Stomach (tissue), 9 donors: ENCODE data around the gene CALML6. TPM values are rescaled to one million over a fixed set of nuclear protein-coding genes. Genes with fewer than 3 reads are reported as not detected.

Experiments used
- DNase-seq, 2 donors: peaks; one replicate each; pipeline versions ENCODE4 v3.0.0 to v3.0.0-alpha.2; 2013 to 2019
- H3K27ac ChIP-seq, 5 donors: fragments of 200-600 bp in 4 of 5; sonication (generic) in 4 of 5; one replicate each; pipeline ENCODE4 v1.5.1; 2013 to 2019; ENCODE audit warnings: mild to moderate bottlenecking in 1 of 5, moderate library complexity in 1 of 5
- H3K27me3 ChIP-seq, 3 donors: fragments of 200-600 bp; sonication (generic); one replicate each; pipeline ENCODE4 v1.5.1; 2017 to 2019; ENCODE audit warnings: mixed run types in 1 of 3
- H3K36me3 ChIP-seq, 4 donors: fragments of 200-600 bp; sonication (generic); 1 replicate in 3 of 4; 2 replicates in 1 of 4; pipeline ENCODE4 v1.5.1; 2016 to 2019
- H3K4me1 ChIP-seq, 4 donors: fragments of 200-600 bp; sonication (generic); one replicate each; pipeline ENCODE4 v1.5.1; 2016 to 2019
- H3K4me3 ChIP-seq, 4 donors: fragments of 200-600 bp; sonication (generic) in 3 of 4; one replicate each; pipeline ENCODE4 v1.5.1; 2016 to 2019; ENCODE audit warnings: mild to moderate bottlenecking in 1 of 4
- H3K9me3 ChIP-seq, 4 donors: fragments of 200-600 bp; sonication (generic); one replicate each; pipeline ENCODE4 v1.5.1; 2016 to 2019
- EP300 ChIP-seq: sonication (generic); formaldehyde crosslinking; IDR thresholded peaks from one replicate; pipeline ENCODE4 v1.6.1; 2017; ENCODE audit warnings: antibody characterized with exemption
- POLR2A ChIP-seq, 4 donors: fragments of 450-650 bp; IDR thresholded peaks; one replicate each; pipeline ENCODE4 v1.6.1; 2016; ENCODE audit warnings: antibody characterized with exemption in 4 of 4, control low read depth in 2 of 4, mild to moderate bottlenecking in 1 of 4, moderate library complexity in 1 of 4
- POLR2AphosphoS5 ChIP-seq, 3 donors: sonication (generic); formaldehyde crosslinking; IDR thresholded peaks; one replicate each; pipeline ENCODE4 v1.6.1; 2016; ENCODE audit warnings: antibody characterized with exemption in 3 of 3
- WGBS, 5 donors: extraction: QIAGEN DNeasy Blood & Tissue Kit in 3 of 5; methylation state at CpG; one replicate each; pipeline versions ENCODE4 v1.1.5 to v1.1.7; 2013 to 2018; 5-methylcytosine and 5-hydroxymethylcytosine counted together
- intact Hi-C: fragments of 100-400 bp; cut with DNase I; formaldehyde crosslinking; loops from one replicate; pipeline ENCODE4 v1.15.1; 2023; ENCODE audit warnings: low total_unique reads
- polyA plus RNA-seq, 3 donors: library from polyadenylated mRNA; stranded (reverse); fragments of 200-250 nt; gene quantifications; one replicate each; pipeline ENCODE4 v1.2.3, GENCODE V29; 2013
- total RNA-seq, 5 donors: library from RNA; depleted of rRNA; stranded (reverse); fragments of >200 nt; gene quantifications; one replicate each; pipeline versions ENCODE4 v1.1.0 to v1.2.3, GENCODE V29; 2014 to 2016
- TF ChIP-seq, protein P1 (sequence below), 7 experiments: fragments of 450-650 bp in 4 of 7; fragments of 200-600 bp in 3 of 7; sonication (generic) in 3 of 7; IDR thresholded peaks; one replicate each; pipeline ENCODE4 v1.5.1; 2016 to 2019; ENCODE audit warnings: antibody characterized with exemption in 7 of 7, control low read depth in 2 of 7, mild to moderate bottlenecking in 1 of 7
- donor health status: healthy with polysubstance abuse.
- donor health status: Bipolar disorder and iron deficiency.
- donor health status: healthy.

The CALML6 gene
- total and polyA plus RNA-seq, 8 donors = 1.4 to 5.7 (median 2.6) TPM; not detected in 5

DNA sequence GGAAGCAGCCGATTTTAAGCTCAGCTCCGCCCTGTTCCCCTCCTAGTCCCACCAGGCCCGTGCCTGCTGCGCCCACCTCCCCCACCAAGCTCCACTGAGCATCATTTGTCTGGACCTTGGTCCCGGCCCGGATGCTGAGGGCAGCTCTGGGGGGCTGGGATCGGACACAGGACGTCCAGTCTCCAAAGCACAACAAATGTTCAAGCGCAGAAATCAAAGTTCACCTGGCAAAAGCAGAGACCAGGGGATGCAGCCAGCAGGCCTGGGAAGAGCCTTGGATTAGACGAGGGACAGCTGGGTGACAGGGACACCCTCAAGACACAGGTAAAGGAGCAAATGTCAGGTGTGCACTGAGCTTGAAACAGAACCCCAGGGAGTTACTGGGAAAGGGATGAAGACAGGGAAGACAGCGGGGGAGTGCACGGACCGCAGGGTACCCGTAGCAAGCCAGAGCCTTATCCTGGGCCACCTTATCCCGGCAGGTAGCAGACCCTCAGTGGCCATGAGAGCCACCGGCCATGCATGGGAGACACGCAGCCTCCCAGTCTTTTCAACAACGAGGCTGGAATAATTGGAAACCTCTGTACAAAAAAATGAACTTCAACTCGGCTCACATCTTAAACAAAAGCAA lies 26.3 kb downstream of the CALML6 start:
- Histone ChIP-seq H3K9me3 (no peaks in the 10 kb centered on the region), H3K4me3 (no peak overlapping the region), H3K36me3 (no peaks in the 10 kb centered on the region), H3K4me1 (peaks cover 8 to 15% (median 12%) of the 10 kb centered on the region in 4 donors), H3K27me3 (peaks cover 0 to 66% (median 12%) of the 10 kb centered on the region in 3 donors), H3K27ac (no peak overlapping the region)
- peak in 1 of 2 donors; percentile 1 for DNase-seq
- 65 to 71% (median 68%) methylated on average over 17 to 19 of the region's 19 CpGs for WGBS, 5 donors
- intact Hi-C loops = no loop called here
- no peak for TF ChIP-seq POLR2A (IDR thresholded peaks at IDR 0.05)
- TF ChIP-seq EP300 = no peak
- TF ChIP-seq, protein P1, sequence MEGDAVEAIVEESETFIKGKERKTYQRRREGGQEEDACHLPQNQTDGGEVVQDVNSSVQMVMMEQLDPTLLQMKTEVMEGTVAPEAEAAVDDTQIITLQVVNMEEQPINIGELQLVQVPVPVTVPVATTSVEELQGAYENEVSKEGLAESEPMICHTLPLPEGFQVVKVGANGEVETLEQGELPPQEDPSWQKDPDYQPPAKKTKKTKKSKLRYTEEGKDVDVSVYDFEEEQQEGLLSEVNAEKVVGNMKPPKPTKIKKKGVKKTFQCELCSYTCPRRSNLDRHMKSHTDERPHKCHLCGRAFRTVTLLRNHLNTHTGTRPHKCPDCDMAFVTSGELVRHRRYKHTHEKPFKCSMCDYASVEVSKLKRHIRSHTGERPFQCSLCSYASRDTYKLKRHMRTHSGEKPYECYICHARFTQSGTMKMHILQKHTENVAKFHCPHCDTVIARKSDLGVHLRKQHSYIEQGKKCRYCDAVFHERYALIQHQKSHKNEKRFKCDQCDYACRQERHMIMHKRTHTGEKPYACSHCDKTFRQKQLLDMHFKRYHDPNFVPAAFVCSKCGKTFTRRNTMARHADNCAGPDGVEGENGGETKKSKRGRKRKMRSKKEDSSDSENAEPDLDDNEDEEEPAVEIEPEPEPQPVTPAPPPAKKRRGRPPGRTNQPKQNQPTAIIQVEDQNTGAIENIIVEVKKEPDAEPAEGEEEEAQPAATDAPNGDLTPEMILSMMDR (IDR thresholded peaks at IDR 0.05) = no peak
- no peak for TF ChIP-seq POLR2AphosphoS5 (IDR thresholded peaks at IDR 0.05)

DNA sequence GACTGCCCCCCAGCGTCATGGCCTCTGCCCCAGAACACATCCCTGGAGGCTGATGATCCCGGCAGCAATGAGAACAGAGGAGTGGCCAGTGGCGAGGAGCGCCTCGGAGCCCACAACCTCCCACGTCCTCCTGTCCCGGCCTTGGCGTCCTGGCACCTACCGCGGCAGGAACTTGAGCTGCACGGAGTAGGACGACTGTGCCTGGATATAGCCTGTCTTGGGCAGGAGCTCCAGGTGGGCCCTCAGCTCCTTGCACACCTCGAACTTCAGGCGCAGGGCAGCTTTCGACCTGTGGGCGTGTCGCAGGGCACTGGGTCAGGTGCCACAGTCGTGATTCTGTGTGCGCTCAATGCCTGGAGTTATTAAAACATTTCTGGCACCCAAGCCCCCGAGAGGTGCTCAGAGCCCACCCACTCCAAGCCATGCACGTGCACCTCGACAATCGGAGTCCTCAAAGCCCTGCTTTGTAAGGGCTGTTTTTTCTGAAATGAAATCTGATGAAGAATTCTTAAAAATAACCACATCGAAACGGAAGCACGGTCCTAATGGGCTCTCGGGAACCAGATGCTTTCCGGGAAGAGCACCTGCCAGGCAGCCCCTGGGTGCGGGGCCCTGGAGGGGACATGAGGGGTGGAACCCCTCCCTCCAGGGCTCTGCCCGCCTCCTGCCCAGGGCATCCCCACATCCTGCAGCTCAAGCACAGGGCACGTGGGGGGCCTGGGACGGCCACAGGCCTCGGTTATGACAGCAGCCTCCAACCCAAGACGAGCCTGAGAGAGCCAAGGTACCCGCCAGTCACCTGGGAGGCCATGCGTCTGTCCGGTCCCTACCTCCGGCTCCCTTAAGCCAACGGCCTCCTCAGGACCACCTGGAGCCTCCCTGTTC lies 27.1 kb downstream of the CALML6 start:
- no peak overlapping the region for H3K4me3 ChIP-seq
- TF ChIP-seq POLR2AphosphoS5 (IDR thresholded peaks at IDR 0.05) (no peak), POLR2A (IDR thresholded peaks at IDR 0.05) (no peak), EP300 (no peak)
- TF ChIP-seq, protein P1 (IDR thresholded peaks at IDR 0.05) = no peak
- H3K36me3 ChIP-seq = no peaks in the 10 kb centered on the region
- H3K9me3 ChIP-seq = no peaks in the 10 kb centered on the region
- H3K27ac ChIP-seq = no peak overlapping the region
- peak in 1 of 2 donors; percentile 7 for DNase-seq
- peaks cover 8 to 23% (median 20%) of the 10 kb centered on the region in 4 donors for H3K4me1 ChIP-seq
- intact Hi-C loops = no loop called here
- H3K27me3 ChIP-seq = peaks cover 0 to 58% (median 12%) of the 10 kb centered on the region in 3 donors
- 70 to 77% (median 74%) methylated on average over 34 to 39 of the region's 39 CpGs for WGBS, 5 donors

DNA sequence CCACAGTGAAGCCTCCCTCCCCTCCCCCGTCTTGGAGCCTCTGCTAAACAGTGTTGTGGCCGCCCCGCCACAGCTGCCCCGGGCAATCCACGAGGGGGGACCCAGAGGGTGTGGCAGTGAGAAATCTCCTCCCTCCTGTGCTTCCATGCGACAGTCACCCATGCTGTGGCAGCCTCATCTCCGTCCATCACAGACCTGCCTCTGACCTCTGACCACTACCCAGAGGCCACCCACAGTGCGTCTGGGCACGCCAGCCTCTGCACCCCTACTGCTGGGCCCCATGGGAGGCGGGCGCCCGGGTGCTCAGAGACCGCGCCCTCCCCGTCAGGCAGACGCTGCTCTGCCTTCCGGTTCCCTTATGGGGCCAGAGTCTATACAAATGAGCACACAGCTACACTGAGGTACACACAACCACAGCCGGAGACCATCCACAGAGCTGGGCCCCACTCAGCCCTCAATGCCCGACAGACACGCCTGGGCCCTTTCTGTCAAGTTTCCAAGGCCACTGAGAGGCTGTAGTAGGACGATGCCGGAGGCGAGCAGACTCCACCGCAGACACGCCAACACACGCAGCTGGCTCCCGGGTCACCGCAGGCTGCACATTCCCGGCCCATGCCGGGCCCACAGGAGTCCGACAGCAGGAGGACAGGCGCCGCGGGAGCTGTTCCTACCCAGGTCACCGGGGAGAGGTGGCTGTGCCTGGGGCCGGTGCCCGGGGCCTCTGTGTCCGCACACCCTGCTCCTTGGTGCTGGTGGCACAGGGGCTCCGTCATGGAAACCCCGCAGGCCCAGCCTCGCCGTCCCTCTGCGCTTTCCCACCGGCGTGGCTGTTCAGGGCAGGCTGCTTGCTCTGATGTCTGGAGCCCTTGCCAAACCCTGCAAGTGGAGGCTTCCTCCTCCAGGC lies 27.9 kb downstream of the CALML6 start:
- Histone ChIP-seq H3K27me3 (peaks cover 0 to 54% (median 12%) of the 10 kb centered on the region in 3 donors), H3K36me3 (no peaks in the 10 kb centered on the region), H3K9me3 (no peaks in the 10 kb centered on the region), H3K4me3 (no peak overlapping the region), H3K4me1 (peaks cover 8 to 24% (median 21%) of the 10 kb centered on the region in 4 donors), H3K27ac (no peak overlapping the region)
- TF ChIP-seq POLR2A (IDR thresholded peaks at IDR 0.05) (no peak), EP300 (no peak)
- TF ChIP-seq, protein P1 (IDR thresholded peaks at IDR 0.05) = no peak
- WGBS, 5 donors = 67 to 77% (median 71%) methylated on average over 26 to 45 of the region's 45 CpGs
- DNase-seq = peak in 1 of 2 donors; percentile 63
- intact Hi-C loops = no loop called here
